ENCODE data around the gene TLL1. TPM values are rescaled to one million over a fixed set of nuclear protein-coding genes. Genes with fewer than 3 reads are reported as not detected.

The TLL1 gene
- total and polyA plus RNA-seq, 2 experiments from 2014 or later: 0.18 to 2.4 TPM

DNA sequence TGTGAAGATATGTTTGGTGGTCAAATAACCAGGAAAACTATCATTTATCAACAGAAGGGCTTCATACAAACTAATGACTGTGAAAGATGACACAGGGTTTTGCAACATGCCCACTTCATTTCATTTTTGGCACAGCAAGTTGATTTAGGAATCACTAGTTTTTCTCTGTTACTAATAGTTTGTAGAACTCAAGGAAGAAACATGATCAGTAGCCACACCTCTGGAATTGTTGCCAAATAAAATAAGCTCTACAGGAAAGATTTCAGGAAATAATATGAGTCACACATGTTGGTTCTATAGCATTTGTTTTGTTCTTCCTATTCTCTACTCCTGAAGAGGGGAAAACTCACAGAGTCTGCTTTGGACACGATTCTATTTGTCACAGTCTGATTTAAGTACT lies 255.4 kb downstream of the TLL1 start (continued):
- TF ChIP-seq, protein P1, sequence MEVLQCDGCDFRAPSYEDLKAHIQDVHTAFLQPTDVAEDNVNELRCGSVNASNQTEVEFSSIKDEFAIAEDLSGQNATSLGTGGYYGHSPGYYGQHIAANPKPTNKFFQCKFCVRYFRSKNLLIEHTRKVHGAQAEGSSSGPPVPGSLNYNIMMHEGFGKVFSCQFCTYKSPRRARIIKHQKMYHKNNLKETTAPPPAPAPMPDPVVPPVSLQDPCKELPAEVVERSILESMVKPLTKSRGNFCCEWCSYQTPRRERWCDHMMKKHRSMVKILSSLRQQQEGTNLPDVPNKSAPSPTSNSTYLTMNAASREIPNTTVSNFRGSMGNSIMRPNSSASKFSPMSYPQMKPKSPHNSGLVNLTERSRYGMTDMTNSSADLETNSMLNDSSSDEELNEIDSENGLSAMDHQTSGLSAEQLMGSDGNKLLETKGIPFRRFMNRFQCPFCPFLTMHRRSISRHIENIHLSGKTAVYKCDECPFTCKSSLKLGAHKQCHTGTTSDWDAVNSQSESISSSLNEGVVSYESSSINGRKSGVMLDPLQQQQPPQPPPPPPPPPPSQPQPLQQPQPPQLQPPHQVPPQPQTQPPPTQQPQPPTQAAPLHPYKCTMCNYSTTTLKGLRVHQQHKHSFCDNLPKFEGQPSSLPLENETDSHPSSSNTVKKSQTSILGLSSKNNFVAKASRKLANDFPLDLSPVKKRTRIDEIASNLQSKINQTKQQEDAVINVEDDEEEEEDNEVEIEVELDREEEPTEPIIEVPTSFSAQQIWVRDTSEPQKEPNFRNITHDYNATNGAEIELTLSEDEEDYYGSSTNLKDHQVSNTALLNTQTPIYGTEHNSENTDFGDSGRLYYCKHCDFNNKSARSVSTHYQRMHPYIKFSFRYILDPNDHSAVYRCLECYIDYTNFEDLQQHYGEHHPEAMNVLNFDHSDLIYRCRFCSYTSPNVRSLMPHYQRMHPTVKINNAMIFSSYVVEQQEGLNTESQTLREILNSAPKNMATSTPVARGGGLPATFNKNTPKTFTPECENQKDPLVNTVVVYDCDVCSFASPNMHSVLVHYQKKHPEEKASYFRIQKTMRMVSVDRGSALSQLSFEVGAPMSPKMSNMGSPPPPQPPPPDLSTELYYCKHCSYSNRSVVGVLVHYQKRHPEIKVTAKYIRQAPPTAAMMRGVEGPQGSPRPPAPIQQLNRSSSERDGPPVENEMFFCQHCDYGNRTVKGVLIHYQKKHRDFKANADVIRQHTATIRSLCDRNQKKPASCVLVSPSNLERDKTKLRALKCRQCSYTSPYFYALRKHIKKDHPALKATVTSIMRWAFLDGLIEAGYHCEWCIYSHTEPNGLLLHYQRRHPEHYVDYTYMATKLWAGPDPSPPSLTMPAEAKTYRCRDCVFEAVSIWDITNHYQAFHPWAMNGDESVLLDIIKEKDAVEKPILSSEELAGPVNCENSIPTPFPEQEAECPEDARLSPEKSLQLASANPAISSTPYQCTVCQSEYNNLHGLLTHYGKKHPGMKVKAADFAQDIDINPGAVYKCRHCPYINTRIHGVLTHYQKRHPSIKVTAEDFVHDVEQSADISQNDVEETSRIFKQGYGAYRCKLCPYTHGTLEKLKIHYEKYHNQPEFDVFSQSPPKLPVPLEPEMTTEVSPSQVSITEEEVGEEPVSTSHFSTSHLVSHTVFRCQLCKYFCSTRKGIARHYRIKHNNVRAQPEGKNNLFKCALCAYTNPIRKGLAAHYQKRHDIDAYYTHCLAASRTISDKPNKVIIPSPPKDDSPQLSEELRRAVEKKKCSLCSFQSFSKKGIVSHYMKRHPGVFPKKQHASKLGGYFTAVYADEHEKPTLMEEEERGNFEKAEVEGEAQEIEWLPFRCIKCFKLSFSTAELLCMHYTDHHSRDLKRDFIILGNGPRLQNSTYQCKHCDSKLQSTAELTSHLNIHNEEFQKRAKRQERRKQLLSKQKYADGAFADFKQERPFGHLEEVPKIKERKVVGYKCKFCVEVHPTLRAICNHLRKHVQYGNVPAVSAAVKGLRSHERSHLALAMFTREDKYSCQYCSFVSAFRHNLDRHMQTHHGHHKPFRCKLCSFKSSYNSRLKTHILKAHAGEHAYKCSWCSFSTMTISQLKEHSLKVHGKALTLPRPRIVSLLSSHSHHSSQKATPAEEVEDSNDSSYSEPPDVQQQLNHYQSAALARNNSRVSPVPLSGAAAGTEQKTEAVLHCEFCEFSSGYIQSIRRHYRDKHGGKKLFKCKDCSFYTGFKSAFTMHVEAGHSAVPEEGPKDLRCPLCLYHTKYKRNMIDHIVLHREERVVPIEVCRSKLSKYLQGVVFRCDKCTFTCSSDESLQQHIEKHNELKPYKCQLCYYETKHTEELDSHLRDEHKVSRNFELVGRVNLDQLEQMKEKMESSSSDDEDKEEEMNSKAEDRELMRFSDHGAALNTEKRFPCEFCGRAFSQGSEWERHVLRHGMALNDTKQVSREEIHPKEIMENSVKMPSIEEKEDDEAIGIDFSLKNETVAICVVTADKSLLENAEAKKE (CRISPR knock-in tag; IDR thresholded peaks at IDR 0.05): no peak
- TF ChIP-seq STAT1 (IDR thresholded peaks at IDR 0.05; ENCODE audit: unreplicated experiment) (no peak), NANOG (IDR thresholded peaks at IDR 0.05; ENCODE audit: borderline replicate concordance) (no peak), EZH2 (IDR thresholded peaks at IDR 0.05; ENCODE audit: low read depth, unreplicated experiment) (no peak)
- TF ChIP-seq, protein P2, sequence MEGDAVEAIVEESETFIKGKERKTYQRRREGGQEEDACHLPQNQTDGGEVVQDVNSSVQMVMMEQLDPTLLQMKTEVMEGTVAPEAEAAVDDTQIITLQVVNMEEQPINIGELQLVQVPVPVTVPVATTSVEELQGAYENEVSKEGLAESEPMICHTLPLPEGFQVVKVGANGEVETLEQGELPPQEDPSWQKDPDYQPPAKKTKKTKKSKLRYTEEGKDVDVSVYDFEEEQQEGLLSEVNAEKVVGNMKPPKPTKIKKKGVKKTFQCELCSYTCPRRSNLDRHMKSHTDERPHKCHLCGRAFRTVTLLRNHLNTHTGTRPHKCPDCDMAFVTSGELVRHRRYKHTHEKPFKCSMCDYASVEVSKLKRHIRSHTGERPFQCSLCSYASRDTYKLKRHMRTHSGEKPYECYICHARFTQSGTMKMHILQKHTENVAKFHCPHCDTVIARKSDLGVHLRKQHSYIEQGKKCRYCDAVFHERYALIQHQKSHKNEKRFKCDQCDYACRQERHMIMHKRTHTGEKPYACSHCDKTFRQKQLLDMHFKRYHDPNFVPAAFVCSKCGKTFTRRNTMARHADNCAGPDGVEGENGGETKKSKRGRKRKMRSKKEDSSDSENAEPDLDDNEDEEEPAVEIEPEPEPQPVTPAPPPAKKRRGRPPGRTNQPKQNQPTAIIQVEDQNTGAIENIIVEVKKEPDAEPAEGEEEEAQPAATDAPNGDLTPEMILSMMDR (conservative IDR thresholded peaks at IDR 0.05; ENCODE audit: low read depth in 2 of 2): no peak

DNA sequence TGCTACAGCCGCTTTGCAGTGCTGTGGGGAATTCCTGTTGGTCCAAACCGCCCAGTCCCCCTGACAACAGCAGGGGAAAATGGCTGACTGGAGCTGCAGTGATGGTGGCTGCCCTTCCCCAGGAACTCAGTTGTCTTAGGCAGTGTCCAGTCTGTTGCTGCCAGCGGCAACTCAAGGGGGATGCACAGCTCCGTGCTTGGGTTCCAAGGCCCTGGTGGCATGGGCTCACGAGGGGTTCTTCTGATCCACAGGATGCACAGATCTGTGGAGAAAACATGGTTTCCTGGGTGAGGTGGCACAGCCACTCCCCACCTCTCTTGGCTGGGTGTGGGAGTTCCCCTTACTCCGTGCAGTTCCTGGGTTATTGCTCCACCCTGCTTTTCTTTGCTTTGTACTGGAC lies 261.2 kb downstream of the TLL1 start:
- Histone ChIP-seq H2AFZ (no peak overlapping the region), H3K79me2 (replicated peaks; ENCODE audit: insufficient read depth) (no peaks in the 10 kb centered on the region)
- no peak for TF ChIP-seq EZH2phosphoT487 (IDR thresholded peaks at IDR 0.05; ENCODE audit: unreplicated experiment)
- no peak for TF ChIP-seq CREB1 (CRISPR knock-in tag; IDR thresholded peaks at IDR 0.05; ENCODE audit: low read depth)
- TF ChIP-seq, protein P1 (CRISPR knock-in tag; IDR thresholded peaks at IDR 0.05): no peak

More for the DNA sequence above, 261.2 kb downstream of the TLL1 start:
- H3K4me3 Mint-ChIP-seq: no peak overlapping the region
- no peak for DNase-seq (ENCODE audit: low spot score)
- H4K20me1 ChIP-seq (replicated peaks; ENCODE audit: insufficient read depth): no peaks in the 10 kb centered on the region
- H3K4me1 Mint-ChIP-seq: no peaks in the 10 kb centered on the region
- H3K4me2 ChIP-seq: no peak overlapping the region
- H3K4me1 ChIP-seq (ENCODE audit: insufficient read depth): no peaks in the 10 kb centered on the region
- H3K27me3 Mint-ChIP-seq (ENCODE audit: insufficient read depth, low read depth, poor library complexity): no peaks in the 10 kb centered on the region
- peaks cover 8% of the 10 kb centered on the region; the same call in 1 of the 2 replicates for H3K9me2 ChIP-seq (ENCODE audit: insufficient read depth)
- H3K4me3 ChIP-seq: no peak overlapping the region
- no peaks in the 10 kb centered on the region for H3K36me3 ChIP-seq (ENCODE audit: insufficient read depth)
- H3K9me3 Mint-ChIP-seq: peaks cover 7% of the 10 kb centered on the region; the same call in 2 of the 3 replicates
- H3K27ac Mint-ChIP-seq: no peak overlapping the region
- H3K27me3 ChIP-seq (ENCODE audit: insufficient read depth): no peaks in the 10 kb centered on the region
- no peaks in the 10 kb centered on the region; the same call in 1 of the 3 replicates for H3K36me3 Mint-ChIP-seq (ENCODE audit: low read depth)
- H3K27ac ChIP-seq (ENCODE audit: low read depth): no peak overlapping the region
- no peak for ATAC-seq
- H3F3A ChIP-seq (replicated peaks; ENCODE audit: low read depth): no peaks in the 10 kb centered on the region

All from GM23338 (cell line).